Adipose tissue (tissue), 3 donors: ENCODE results near the gene HLCS. TPM values are rescaled to one million over a fixed set of nuclear protein-coding genes. Genes with fewer than 3 reads are reported as not detected.

Experiments
- H3K27ac ChIP-seq: one replicate; pipeline ENCODE4 v1.5.1; 2013; ENCODE audit warnings: low read depth, low read length
- WGBS, 3 donors: extraction: QIAGEN DNeasy Blood & Tissue Kit; methylation state at CpG; one replicate each; pipeline ENCODE4 v1.1.7; 2013; 5-methylcytosine and 5-hydroxymethylcytosine counted together
- polyA plus RNA-seq, 3 donors: library from polyadenylated mRNA; stranded (reverse); fragments of 200-250 nt; gene quantifications; one replicate each; pipeline ENCODE4 v1.2.3, GENCODE V29; 2013
- donor health status: healthy with polysubstance abuse.
- donor health status: Bipolar disorder and iron deficiency.
- donor health status: healthy.

The HLCS gene
- polyA plus RNA-seq, 3 donors = 6.0 to 7.8 (median 7.3) TPM

- H3K27ac ChIP-seq = no peak overlapping the region
- 49 to 87% (median 76%) methylated on average over 30 of the region's 30 CpGs for WGBS, 3 donors
These were observed 235.9 kb downstream of the HLCS start for GRCh38 chr21:36730291-36731281.

GRCh38 chr21:36729310-36729970 lies 237.0 kb downstream of the HLCS start:
- 71 to 83% (median 77%) methylated on average over 18 of the region's 18 CpGs for WGBS, 3 donors
- H3K27ac ChIP-seq = no peak overlapping the region

DNA sequence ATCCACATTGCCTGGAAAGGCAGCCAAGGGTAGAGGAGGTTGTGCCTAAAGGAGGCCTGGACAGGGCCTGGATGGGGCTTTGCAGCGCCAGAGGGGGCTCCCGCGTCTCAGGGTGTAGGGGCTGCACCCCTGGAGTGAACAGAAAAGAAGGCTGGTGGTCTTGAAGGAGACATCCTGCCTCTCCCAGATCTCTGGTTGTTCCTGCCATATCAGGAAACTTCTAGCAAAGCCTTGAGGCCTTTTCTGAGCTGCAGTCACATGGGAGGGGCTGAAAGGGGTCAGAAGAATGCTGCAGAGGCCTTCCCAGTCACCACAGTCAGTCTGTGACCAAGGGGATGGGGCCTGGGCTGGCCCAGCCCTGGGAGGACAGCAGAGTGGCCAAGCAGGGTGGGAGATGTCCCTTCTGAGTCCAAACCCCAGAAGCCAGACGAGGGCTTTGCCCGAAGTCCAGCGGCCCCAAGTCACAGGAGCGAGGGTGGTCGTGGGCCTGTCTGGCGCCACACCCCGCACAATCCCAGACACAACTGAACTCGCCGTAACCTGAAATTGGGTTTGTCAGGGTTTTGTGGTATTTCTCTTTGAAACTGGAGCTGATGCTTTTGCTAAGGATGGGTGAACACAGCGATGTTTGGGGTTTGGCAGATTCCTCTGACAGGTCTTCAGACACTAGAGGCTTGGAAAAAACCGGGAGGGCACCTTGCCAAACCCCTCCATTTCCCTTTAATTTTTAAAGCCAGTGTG lies 237.9 kb downstream of the HLCS start:
- no peak overlapping the region for H3K27ac ChIP-seq
- 86 to 88% (median 87%) methylated on average over 14 of the region's 14 CpGs for WGBS, 3 donors

DNA sequence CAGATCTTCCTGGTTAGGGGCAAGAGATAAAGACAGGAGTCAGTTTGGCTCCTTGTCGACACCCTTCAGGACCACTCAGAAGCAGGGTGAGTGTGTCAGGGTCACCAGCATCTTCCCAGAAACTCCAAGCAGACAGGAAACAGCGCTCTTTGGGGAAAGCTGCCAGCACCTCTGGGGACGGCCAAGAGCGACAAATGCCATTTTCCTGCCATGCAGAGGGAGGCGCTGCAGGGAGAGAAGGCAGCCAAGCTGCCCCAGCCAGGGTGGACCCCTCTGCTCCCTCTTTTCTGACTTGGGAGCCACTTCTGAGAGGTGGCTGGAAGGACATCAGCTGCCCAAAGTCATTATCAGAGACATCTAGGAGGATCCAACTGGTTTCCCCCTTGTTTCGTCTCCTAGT lies 238.6 kb downstream of the HLCS start:
- no peak overlapping the region for H3K27ac ChIP-seq
- 78 to 84% (median 80%) methylated on average over 6 of the region's 6 CpGs for WGBS, 3 donors

GRCh38 chr21:36725793-36726386 lies 240.6 kb downstream of the HLCS start:
- no peak overlapping the region for H3K27ac ChIP-seq

DNA sequence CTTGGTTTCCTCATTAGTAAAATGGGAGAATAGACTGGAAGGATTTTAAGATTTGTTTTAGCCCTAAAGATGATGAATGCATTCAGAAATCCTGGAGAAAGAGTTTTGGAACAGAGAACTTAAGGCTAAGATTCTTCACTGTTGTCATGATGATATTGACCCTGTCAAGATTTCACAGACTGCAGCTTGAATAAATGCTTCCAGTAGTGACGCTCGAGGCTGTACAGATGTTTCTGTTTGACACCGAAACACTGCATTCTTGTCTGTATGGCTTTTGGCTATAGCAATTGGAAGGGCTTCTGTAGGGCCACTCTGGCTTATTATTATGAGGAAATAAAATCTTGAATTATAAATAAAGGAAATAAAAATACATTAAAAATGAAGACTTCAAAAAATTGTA lies 241.8 kb downstream of the HLCS start:
- H3K27ac ChIP-seq = no peak overlapping the region
- 69 to 79% (median 78%) methylated on average over 3 of the region's 3 CpGs for WGBS, 3 donors

More at GRCh38 chr21:36725793-36726386, 240.6 kb downstream of the HLCS start:
- WGBS, 3 donors = 93 to 97% (median 97%) methylated on average over 12 of the region's 12 CpGs

DNA sequence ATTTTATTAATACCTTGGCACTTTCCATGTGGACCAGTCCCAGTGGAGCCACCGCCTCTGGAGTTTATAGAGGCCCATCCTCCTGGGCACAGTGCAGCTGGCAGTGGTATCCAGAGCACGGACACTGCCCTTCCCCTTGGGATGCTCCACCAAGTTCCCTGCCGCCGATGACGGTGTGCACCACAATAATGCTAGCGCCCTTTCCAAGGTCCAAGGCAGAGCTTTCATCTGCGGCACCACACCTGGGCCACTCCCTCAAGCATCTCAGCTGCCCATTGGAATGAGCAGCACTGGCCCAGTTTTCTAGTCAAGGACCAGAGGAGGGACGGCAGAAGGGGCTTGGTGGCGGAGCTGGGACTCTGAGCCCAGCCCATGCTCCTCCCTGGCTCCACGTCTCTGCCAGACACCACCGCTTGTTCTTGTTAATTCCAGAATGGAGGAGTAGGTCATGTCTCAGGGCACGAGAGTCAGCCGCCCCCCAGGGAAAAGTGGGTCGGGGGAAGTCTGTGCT lies 243.0 kb downstream of the HLCS start:
- WGBS, 3 donors = 86 to 89% (median 88%) methylated on average over 14 of the region's 14 CpGs
- H3K27ac ChIP-seq = no peak overlapping the region

DNA sequence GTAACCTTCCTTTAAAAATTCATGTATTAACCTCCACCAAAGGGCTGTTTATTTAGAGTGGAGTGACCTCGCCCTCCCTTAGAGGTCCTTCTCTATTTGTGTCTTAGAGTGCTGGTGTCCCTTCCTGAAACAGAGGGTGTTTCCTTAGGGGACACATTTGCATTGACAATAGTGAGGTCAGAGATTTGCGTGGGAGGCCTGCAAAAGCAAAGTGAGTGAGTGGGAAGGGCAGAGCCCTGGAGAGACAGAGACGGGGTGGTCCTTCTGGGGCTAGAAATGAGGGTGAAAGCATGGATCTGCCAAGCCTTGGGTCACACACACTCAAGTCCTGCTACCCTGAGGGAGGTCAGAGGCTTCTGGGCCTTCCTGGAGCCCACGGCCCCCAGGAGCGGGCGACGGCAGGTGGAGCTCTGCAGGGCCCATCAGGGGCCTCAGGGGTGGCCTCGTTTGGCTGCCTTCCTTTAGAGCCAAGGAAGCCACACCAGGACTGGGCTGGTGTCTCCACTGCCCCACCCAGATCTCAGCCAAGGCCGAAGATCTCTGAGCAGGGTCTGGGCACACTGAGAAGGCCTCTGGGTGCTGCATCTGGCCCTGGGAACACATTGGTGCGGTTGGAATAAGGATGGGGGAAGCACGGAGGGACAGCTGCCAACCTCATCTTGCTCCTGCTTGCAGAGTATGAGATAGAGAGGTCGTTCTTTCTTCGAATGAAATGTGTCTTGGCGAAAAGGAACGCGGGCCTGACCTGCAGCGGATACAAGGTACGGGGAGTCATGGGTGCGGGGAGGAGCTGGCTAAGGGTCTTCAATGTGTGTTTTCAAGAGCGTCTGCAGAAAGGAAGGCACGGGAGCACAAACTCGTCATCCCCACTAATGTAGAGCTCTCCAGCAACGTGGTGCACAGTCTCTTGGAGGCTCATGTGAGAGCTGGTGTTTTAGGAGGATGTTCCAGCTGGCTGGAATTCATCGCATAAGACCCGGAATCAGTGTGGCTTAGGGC lies 243.8 kb downstream of the HLCS start:
- 85 to 89% (median 85%) methylated on average over 25 of the region's 25 CpGs for WGBS, 3 donors

GRCh38 chr21:36721817-36722216 lies 244.7 kb downstream of the HLCS start:
- WGBS, 3 donors = 88 to 91% (median 89%) methylated on average over 7 of the region's 7 CpGs

More for the DNA sequence above, 243.8 kb downstream of the HLCS start:
- H3K27ac ChIP-seq = no peak overlapping the region

GRCh38 chr21:36719614-36720013 lies 246.9 kb downstream of the HLCS start:
- WGBS, 3 donors = 64 to 93% (median 92%) methylated on average over 10 of the region's 10 CpGs

More at GRCh38 chr21:36721817-36722216, 244.7 kb downstream of the HLCS start:
- no peak overlapping the region for H3K27ac ChIP-seq

DNA sequence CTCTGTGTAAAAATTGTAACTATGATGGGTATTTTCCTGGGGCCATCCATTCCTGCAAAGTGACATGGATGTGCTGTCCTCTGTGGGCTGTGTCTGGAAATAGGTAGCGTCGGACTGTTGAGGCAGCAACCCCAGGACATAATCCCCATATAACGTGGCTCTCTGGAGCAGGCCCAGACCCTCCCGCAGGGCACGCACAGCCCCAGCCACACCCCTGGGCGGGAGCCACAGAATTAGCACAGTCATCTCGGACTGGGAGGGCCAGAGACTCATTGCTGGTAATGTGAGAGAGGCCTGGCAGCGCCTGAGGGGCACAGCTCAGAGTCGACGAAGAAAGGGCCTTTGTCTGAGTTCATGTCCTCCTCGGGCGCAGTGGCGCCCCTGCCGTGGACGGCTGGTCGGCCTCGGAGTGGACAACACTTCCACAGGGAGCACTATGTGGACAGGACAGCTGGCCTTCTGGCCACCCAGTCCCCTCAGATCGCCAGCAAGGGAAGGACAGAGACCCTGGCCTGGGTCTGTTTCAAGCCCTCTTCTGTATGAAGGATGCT lies 247.4 kb downstream of the HLCS start:
- 83 to 87% (median 83%) methylated on average over 18 of the region's 18 CpGs for WGBS, 3 donors

More at GRCh38 chr21:36719614-36720013, 246.9 kb downstream of the HLCS start:
- H3K27ac ChIP-seq = no peak overlapping the region

DNA sequence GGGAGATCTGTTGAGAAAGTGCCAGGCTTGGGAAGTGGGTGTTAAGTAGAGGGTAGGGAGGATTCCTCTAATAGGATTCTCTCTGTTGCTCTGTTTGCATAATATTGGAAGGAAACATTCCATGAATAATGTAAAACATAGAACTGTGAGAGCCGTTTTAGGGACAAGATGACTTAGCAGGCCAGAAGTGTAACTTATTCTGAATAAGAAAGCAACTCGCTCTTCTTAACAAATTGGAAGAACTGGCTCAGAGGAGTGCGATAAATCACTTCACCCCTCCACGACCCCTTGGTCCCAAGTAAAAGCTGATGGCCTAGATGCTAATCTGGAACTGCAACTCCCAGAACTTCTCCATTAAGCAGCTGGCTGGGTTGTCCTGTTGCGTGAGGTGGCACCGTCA lies 248.5 kb downstream of the HLCS start:
- WGBS, 3 donors = 85 to 91% (median 87%) methylated on average over 6 of the region's 6 CpGs
- no peak overlapping the region for H3K27ac ChIP-seq

More for the DNA sequence above, 247.4 kb downstream of the HLCS start:
- H3K27ac ChIP-seq = no peak overlapping the region

DNA sequence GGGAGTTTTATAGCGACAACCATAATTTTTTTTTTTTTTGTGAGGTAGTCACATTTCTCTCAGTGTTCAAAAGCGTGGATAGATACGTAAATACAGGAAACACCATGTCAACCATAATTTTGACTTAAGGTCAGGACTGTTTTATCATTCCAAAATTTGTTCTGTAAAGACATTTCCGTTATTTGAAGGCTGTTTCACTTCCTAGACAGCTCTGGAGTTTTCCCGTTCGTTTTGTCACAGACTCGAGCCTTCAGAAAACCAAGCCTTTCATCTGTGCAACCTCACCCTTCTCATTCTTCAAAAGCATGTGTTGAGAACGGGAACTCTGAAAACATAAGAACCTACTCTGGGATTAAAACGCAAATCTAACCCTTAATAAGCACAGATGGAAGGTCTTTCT lies 249.6 kb downstream of the HLCS start:
- WGBS, 3 donors = 38 to 68% (median 44%) methylated on average over 9 of the region's 9 CpGs
- no peak overlapping the region for H3K27ac ChIP-seq

DNA sequence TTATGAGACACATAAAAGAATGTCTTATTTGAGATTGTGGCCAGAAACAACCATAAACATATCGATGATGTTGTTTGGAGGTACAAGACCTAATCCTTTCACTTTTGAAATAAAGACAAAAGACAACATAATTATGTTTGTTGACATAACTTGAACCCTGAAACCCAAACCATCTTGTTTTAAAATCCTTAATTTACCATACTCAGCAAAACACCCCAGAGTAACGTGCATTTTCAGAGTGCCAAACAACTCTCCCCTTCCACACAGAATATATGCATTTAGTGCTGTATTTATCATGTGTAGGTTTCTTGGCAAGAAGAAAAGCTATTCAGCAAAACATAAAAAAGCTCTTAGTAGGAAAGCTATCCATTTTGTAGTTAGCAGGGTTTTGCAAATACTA lies 250.1 kb downstream of the HLCS start:
- 70 to 86% (median 80%) methylated on average over 2 of the region's 2 CpGs for WGBS, 3 donors
- no peak overlapping the region for H3K27ac ChIP-seq

- H3K27ac ChIP-seq = no peak overlapping the region
- 56 to 63% (median 62%) methylated on average over 3 of the region's 3 CpGs for WGBS, 3 donors
These were observed 252.7 kb downstream of the HLCS start for GRCh38 chr21:36713746-36714145.

GRCh38 chr21:36710729-36711048 lies 255.8 kb downstream of the HLCS start:
- H3K27ac ChIP-seq = no peak overlapping the region
- 8 to 17% (median 14%) methylated on average over 13 of the region's 13 CpGs for WGBS, 3 donors
